IPS-20b (cell line): ENCODE data around the gene COX6A1.
A peak's percentile ranks its signal among the peaks of the same experiment; 100 is the strongest.
"Not testable (repeated sequence)": the region's sequence is repeated elsewhere in the genome, so short reads cannot be mapped to it uniquely, and the experiment has no call there.

Experiments used
- H3K27ac ChIP-seq: one replicate; pipeline ENCODE4 v1.5.1; 2013; ENCODE audit warnings: low read length
- H3K27me3 ChIP-seq: 2 replicates; pipeline ENCODE4 v1.6.1; 2013; ENCODE audit warnings: mild to moderate bottlenecking, low read length, inconsistent platforms; ENCODE audit not compliant: insufficient read depth
- H3K36me3 ChIP-seq: 2 replicates; pipeline ENCODE4 v1.6.1; 2013; ENCODE audit warnings: low read depth, mild to moderate bottlenecking, inconsistent platforms, low read length, moderate library complexity; ENCODE audit not compliant: insufficient read depth
- H3K4me1 ChIP-seq: 2 replicates; pipeline ENCODE4 v1.6.1; 2013; ENCODE audit warnings: mild to moderate bottlenecking, control low read depth, inconsistent platforms, low read length, moderate library complexity; ENCODE audit not compliant: insufficient read depth
- H3K4me3 ChIP-seq: 2 replicates; pipeline ENCODE4 v1.5.1; 2013; ENCODE audit warnings: mild to moderate bottlenecking, low read length, inconsistent platforms
- H3K9ac ChIP-seq: 2 replicates; pipeline ENCODE4 v1.6.1; 2013; ENCODE audit warnings: low read depth, mild to moderate bottlenecking, inconsistent platforms, low read length, moderate library complexity
- H3K9me3 ChIP-seq: 2 replicates; pipeline ENCODE4 v1.6.1; 2013; ENCODE audit warnings: mild to moderate bottlenecking, low read depth, low read length, inconsistent platforms; ENCODE audit not compliant: insufficient read depth

COX6A1 gene

DNA sequence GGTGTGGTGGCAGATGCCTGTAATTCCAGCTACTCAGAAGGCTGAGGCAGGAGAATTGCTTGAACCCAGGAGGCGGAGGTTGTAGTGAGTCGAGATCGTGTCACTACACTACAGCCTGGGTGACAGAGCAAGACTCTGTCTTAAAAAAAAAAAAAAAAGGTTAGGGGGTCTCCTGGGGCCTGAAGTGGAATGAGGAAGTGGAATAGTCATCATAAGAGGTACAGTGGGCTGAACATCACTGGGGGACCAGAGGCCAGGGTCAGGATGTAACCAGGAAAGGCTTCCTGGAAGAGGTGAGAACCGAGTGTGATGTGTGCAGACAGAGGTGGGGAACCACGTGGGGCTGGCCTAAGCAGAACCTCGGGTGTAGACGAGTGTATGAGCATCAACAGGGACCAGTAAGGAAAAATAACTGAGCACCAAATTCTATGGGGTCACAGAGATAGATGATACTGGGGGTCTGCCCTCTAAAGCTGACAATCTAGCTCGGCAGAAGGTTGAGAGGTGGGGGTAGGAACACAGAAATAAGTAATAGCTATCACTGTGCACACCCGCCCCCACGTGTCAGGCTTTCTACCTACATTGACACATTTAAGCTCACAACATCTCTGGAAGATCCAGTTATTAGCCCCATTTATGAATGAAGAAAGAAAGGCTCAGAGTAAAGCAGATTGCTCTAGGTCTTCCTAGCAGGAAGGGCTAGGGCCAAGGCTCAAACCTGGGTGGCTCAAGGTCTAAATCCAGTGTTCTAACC, 5.0 kb upstream of the COX6A1 start:
- Histone ChIP-seq H3K4me1 (no peaks in the 10 kb centered on the region), H3K27ac (no peak overlapping the region), H3K4me3 (no peak overlapping the region), H3K36me3 (no peaks in the 10 kb centered on the region), H3K9ac (no peak overlapping the region), H3K9me3 (no peaks in the 10 kb centered on the region), H3K27me3 (no peaks in the 10 kb centered on the region)

DNA sequence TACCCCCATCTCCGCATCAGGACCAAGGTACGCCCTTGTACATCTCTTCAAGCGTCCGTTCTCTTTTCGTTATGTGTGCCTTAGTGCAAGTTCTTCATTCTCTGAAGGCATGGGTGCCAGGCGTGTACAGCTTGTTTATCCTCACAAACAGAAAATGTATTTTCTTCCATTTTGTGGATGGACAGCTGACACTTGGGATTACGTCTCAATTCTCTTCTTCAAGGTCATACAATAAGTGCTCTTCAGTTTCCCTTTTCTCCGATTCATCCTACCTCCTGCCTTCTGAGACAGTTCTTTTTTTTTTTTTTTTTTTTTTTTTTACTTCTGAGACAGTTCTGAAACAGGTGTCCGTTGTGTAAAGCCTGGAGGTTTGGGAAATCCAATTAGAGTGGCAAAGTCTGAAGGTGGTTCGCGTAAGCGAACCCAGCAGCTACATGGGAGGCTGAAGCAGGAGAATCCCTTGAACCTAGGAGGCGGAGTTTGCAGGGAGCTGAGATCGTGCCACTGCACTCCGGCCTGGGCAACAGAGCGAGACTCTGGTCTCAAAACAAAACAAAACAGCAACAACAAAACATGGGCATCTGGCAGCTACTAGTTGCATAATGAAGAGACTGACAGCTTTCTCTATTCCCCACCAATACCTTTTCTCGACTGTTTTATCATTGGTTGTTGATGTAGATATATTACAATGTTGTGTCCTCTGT, 734 bp downstream of the COX6A1 start:
- Histone ChIP-seq H3K4me1 (peaks cover 3% of the 10 kb centered on the region; the same call in 1 of the 2 replicates), H3K4me3 (peak overlapping the region; percentile 83), H3K36me3 (peaks cover 32% of the 10 kb centered on the region), H3K27me3 (no peaks in the 10 kb centered on the region), H3K9me3 (no peaks in the 10 kb centered on the region), H3K9ac (peak overlapping the region; percentile 89), H3K27ac (no peak overlapping the region)

DNA sequence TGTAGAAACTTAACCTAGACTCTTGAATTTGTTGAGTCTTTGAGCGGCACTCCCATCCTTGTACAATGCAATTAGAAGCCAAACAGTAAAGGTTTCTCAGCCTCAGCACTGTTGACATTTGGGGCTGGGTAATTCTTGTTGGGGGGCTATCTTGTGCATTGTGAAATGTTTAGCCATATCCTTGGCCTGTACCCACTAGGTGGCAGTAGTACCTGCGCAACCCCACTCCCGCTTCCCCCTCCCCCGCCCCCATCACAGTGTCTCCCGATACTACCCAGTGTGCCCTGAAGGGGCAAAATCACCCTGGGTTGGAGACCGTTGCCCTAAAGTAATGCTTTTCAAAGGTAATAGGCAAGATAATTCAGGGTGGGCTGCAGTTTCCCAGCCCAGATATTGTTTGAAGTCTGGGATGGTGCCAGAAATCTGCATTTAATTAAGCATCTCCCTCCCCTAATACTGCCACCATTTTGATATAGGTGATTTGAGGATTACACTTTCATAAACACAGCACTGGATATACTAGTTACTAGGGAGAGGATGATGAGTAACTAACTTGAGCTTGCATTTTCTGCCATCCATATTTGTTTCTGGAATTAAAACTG, 1.8 kb downstream of the COX6A1 start:
- H3K4me3 ChIP-seq: peak overlapping the region; percentile 38; the same call in 1 of the 2 replicates
- no peak overlapping the region for H3K27ac ChIP-seq
- no peaks in the 10 kb centered on the region for H3K9me3 ChIP-seq
- no peak overlapping the region for H3K9ac ChIP-seq
- H3K27me3 ChIP-seq: no peaks in the 10 kb centered on the region
- peaks cover 43% of the 10 kb centered on the region for H3K36me3 ChIP-seq
- peaks cover 3% of the 10 kb centered on the region; the same call in 1 of the 2 replicates for H3K4me1 ChIP-seq

DNA sequence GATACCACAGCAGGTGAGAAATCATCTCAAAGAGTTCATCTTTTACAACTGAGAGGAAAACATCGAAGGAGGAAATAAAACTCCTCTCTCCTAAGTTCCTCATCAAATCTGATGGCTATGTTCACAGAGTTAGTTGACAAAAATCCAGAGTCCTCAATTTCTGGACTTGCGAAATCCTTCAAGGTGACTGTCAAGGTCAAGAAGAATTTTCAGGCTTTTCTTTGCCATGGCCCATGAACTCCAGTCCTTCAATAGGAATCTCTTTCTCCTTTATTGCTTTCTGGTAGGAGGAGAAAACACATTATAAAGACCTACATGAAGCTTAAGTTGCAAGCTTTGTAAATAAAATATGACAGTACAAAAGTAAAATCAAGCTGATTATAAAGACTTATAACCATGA, 6.8 kb downstream of the COX6A1 start:
- Histone ChIP-seq H3K27me3 (no peaks in the 10 kb centered on the region), H3K36me3 (peaks cover 62% of the 10 kb centered on the region), H3K9me3 (no peaks in the 10 kb centered on the region), H3K4me3 (peak overlapping the region; percentile 94), H3K4me1 (no peaks in the 10 kb centered on the region; the same call in 1 of the 2 replicates), H3K27ac (no peak overlapping the region), H3K9ac (no peak overlapping the region)

DNA sequence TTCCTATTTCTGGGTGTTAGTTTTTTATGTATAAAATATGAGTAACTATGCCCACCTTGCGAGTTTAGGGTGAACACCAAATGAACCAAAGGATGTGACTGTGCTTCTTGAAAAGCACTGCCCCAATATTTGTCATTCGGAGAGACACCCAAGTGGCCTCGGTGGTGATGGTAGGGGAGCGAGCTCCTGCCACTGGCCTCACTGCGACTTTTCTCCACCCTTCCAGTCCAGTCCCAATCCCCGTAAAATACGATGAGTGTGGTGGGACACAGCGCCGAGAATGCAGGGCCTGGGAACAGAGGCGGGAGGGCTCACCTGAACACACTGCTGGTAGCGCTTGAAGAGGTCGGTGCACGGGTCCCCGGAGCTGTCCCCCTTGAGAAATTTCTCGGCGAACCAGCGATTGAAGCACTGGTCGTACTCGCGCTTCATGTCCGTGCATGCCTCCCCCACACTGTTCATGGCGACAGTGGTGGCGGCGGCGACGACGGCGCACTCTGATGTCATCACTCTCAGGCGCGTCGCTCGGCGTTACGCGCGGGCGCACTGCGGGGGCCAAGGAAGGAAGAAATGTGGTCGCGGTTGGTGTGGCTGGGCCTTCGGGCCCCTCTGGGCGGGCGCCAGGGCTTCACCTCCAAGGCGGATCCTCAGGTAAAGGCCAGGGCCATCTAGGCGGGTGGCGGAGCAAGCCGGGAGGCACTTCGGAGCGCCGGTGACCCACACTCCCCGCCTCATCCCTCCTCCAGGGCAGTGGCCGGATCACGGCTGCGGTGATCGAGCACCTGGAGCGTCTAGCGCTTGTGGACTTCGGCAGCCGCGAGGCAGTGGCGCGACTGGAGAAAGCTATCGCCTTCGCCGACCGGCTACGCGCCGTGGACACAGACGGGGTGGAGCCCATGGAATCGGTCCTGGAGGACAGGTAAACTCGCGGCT, 8.3 kb downstream of the COX6A1 start, which contains the start of the genes GATC and TRIAP1:
Gene GATC (plus strand): TSS at position 534 of the 933 bp plus-strand sequence. CDS start 37 bp downstream, at position 571.
Gene TRIAP1 (minus strand): TSS at position 474 of the 933 bp plus-strand sequence. CDS start 12 bp downstream, at position 462.
- Histone ChIP-seq H3K4me1 (no peaks in the 10 kb centered on the region; the same call in 1 of the 2 replicates), H3K4me3 (peak within 1 kb of the TSS; percentile 94), H3K9me3 (no peaks in the 10 kb centered on the region), H3K27ac (peak within 1 kb of the TSS; percentile 63), H3K9ac (peak within 1 kb of the TSS; percentile 98), H3K27me3 (no peaks in the 10 kb centered on the region), H3K36me3 (peaks cover 59% of the 10 kb centered on the region)

DNA sequence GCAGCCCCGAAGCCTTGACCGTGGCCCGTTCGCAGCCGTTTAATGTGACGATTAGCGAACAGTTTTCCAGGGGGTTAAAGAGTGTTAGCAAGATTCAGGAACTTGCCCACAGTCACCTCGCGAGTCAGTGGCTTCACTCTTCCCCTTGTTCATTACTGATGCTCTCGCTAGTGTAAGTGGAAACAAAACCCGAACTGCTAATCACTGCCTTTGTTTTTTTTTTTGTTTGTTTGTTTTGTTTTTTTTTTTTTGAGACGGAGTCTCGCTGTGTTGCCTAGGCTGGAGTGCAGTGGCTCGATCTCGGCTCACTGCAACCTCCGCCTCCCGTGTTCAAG, 8.9 kb downstream of the COX6A1 start:
- peaks cover 55% of the 10 kb centered on the region for H3K36me3 ChIP-seq
- not testable (repeated sequence) for H3K27me3 ChIP-seq, H3K9me3 ChIP-seq, H3K4me1 ChIP-seq
- peak overlapping the region; percentile 63 for H3K27ac ChIP-seq
- peak overlapping the region; percentile 94 for H3K4me3 ChIP-seq
- H3K9ac ChIP-seq: peak overlapping the region; percentile 98

DNA sequence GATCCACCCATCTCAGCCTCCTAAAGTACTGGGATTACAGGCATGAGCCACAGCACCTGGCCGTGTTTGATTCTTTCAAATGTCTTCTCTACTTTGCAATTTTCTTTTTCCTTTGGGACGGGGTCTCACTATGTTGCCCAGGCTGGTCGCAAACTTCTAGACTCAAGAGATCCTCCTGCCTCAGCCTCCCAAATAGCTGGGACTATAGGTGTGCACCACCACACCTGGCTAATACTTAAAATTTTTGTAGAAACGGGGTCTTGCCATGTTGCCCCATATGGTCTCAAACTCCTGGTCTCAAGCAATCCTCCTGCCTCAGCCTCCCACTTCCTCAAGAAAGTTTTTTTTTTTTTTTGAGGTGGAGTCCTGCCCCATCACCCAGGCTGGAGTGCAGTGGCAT, 10.1 kb downstream of the COX6A1 start:
- H3K27me3 ChIP-seq: no peaks in the 10 kb centered on the region
- peaks cover 58% of the 10 kb centered on the region for H3K36me3 ChIP-seq
- H3K9ac ChIP-seq: no peak overlapping the region
- H3K4me3 ChIP-seq: peak overlapping the region; percentile 94; the same call in 1 of the 2 replicates
- H3K9me3 ChIP-seq: no peaks in the 10 kb centered on the region
- H3K27ac ChIP-seq: no peak overlapping the region
- H3K4me1 ChIP-seq: no peaks in the 10 kb centered on the region; the same call in 1 of the 2 replicates

DNA sequence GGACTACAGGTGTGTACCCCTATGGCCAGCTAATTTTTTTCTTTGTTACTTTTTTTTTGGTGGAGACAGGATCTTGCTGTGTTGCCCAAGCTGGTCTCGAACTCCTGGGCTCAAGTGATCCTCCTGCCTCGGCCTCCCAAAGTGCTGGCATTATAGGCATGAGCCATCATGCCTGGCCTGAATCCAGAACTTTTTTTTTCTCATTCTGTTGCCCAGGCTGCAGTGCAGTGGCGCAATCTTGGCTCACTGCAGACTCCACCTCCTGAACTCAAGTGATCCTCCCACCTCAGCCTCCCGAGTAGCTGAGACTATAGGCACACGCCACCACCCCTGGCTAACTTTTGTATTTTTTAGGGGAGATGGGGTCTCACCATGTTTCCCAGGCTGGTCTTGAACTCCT, 14.6 kb downstream of the COX6A1 start:
- not testable (repeated sequence) for H3K27me3 ChIP-seq, H3K9me3 ChIP-seq, H3K27ac ChIP-seq, H3K4me1 ChIP-seq, H3K9ac ChIP-seq, H3K4me3 ChIP-seq
- H3K36me3 ChIP-seq: peaks cover 71% of the 10 kb centered on the region

DNA sequence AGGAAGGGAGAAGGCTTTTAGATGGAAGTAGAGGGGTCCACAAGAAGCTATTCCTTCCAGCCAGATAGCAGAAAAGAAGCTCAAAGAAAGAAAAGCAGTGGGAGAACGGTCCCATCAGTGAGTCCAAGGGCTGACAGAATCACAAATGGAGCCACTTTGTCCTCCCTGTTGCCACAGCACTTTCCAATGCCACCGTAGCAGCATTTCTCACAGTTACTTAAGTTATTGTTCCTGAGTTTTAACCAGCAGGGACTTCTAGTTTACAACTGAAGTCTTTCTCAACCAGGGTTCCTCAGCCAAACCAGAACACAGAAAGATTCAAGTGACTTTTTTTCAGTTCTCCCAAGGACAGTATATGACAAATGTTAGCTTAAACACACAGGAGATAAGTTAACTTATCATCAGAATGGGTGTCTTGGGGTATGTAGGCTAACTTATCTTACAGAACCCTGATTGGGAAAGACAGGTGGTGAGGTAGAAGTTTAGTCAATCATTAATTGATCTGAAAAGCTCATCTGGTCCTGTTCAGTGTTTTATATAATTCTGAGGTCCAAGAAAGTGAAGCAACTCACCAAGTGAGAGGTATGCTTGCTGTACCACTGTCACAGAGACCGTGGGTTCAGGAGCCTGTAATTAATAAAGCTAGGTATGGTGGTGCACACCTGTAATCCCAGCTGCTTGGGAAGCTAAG, 15.3 kb downstream of the COX6A1 start:
- no peaks in the 10 kb centered on the region for H3K4me1 ChIP-seq
- no peak overlapping the region for H3K4me3 ChIP-seq
- H3K9ac ChIP-seq: no peak overlapping the region
- H3K9me3 ChIP-seq: no peaks in the 10 kb centered on the region
- peaks cover 71% of the 10 kb centered on the region for H3K36me3 ChIP-seq
- H3K27me3 ChIP-seq: no peaks in the 10 kb centered on the region
- H3K27ac ChIP-seq: no peak overlapping the region

DNA sequence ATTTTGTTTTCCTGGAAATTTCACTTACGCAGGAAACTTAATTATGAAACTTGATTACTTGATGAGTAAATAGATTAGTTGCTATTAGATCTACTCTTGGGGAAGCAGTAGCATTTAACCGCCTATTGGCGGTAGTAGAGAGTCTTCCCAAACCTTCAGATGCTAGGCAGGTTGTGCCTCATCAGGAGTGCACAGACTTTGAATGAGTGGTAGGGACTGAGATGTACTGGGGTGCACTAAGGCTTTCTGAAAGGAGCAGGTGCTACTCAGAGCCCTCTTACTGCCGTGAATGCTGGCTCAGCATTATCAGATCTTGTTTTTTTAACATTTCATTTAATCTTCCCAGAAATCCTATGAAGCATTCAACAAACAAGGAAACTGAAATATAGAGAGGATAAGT, 16.1 kb downstream of the COX6A1 start:
- H3K36me3 ChIP-seq: peaks cover 76% of the 10 kb centered on the region
- H3K27ac ChIP-seq: no peak overlapping the region
- no peak overlapping the region for H3K4me3 ChIP-seq
- H3K27me3 ChIP-seq: no peaks in the 10 kb centered on the region
- no peaks in the 10 kb centered on the region for H3K4me1 ChIP-seq
- no peak overlapping the region for H3K9ac ChIP-seq
- H3K9me3 ChIP-seq: no peaks in the 10 kb centered on the region
